SK-N-SH treated with all-trans-retinoic acid at 6 μM for 48 hours (cell line): ENCODE measurements around the gene CBARP.

Experiments
- ATAC-seq: fragments of 200-7000 bp; cut with Tn5 transposase; 3 replicates; pipeline ENCODE4 v1.9.1; 2020; ENCODE audit warnings: mild to moderate bottlenecking, moderate library complexity
- ARNTL ChIP-seq: fragments of 450-650 bp; formaldehyde crosslinking; IDR thresholded peaks from 2 replicates; pipeline ENCODE4 v1.5.0; 2020; ENCODE audit warnings: low read depth, mild to moderate bottlenecking, moderate library complexity, borderline replicate concordance
- BACH2 ChIP-seq: fragments of 250-450 bp; sonication (Bioruptor Pico); IDR thresholded peaks from 2 replicates; pipeline ENCODE4 v1.9.0; 2021; ENCODE audit warnings: mild to moderate bottlenecking, borderline replicate concordance
- CSDC2 ChIP-seq: fragments of 250-450 bp; sonication (Bioruptor Pico); IDR thresholded peaks from 2 replicates; pipeline ENCODE4 v1.5.0; 2020; ENCODE audit warnings: mild to moderate bottlenecking, moderate library complexity
- ESRRG ChIP-seq: fragments of 250-450 bp; sonication (Bioruptor Pico); IDR thresholded peaks from 2 replicates; pipeline ENCODE4 v1.6.1; 2021; ENCODE audit warnings: mild to moderate bottlenecking
- GLIS3 ChIP-seq: fragments of 250-450 bp; sonication (Bioruptor Pico); IDR thresholded peaks from 2 replicates; pipeline ENCODE4 v1.5.0; 2020; ENCODE audit warnings: mild to moderate bottlenecking, moderate library complexity
- ISL1 ChIP-seq: fragments of 250-450 bp; sonication (Bioruptor Pico); IDR thresholded peaks from 2 replicates; pipeline ENCODE4 v2.1.2; 2022; ENCODE audit warnings: mild to moderate bottlenecking, moderate library complexity
- OSR1 ChIP-seq: fragments of 250-450 bp; sonication (Bioruptor Pico); IDR thresholded peaks from 2 replicates; pipeline ENCODE4 v1.8.0; 2022; ENCODE audit warnings: moderate library complexity, mild to moderate bottlenecking, inconsistent platforms
- PPARA ChIP-seq: fragments of 250-450 bp; sonication (Bioruptor Pico); IDR thresholded peaks from 2 replicates; pipeline ENCODE4 v1.5.0; 2020; ENCODE audit warnings: mild to moderate bottlenecking, borderline replicate concordance
- RARB ChIP-seq: fragments of 250-450 bp; sonication (Bioruptor Pico); IDR thresholded peaks from 2 replicates; pipeline ENCODE4 v1.8.0; 2021; ENCODE audit warnings: mild to moderate bottlenecking, moderate library complexity
- SNAI2 ChIP-seq: fragments of 250-450 bp; sonication (Bioruptor Pico); IDR thresholded peaks from 2 replicates; pipeline ENCODE4 v1.5.0; 2020; ENCODE audit warnings: mild to moderate bottlenecking, moderate library complexity
- TCF4 ChIP-seq: fragments of 250-450 bp; sonication (Bioruptor Pico); IDR thresholded peaks from 2 replicates; pipeline ENCODE4 v1.8.0; 2021; ENCODE audit warnings: mild to moderate bottlenecking, moderate library complexity, borderline replicate concordance
- TOX ChIP-seq: fragments of 250-450 bp; sonication (Bioruptor Pico); IDR thresholded peaks from 2 replicates; pipeline ENCODE4 v1.8.0; 2021; ENCODE audit warnings: mild to moderate bottlenecking, moderate library complexity, borderline replicate concordance
- ZC3H10 ChIP-seq: fragments of 250-450 bp; sonication (Bioruptor Pico); IDR thresholded peaks from 2 replicates; pipeline ENCODE4 v1.5.1; 2021; ENCODE audit warnings: mild to moderate bottlenecking, moderate library complexity
- ZFP3 ChIP-seq: fragments of 250-450 bp; sonication (Bioruptor Pico); IDR thresholded peaks from 2 replicates; pipeline ENCODE4 v1.5.0; 2020; ENCODE audit warnings: mild to moderate bottlenecking, moderate library complexity
- ZFP30 ChIP-seq: fragments of 450-650 bp; formaldehyde crosslinking; IDR thresholded peaks from 2 replicates; pipeline ENCODE4 v1.5.0; 2022; ENCODE audit warnings: mild to moderate bottlenecking, moderate library complexity
- ZNF565 ChIP-seq: fragments of 450-650 bp; formaldehyde crosslinking; conservative IDR thresholded peaks from 2 replicates; pipeline ENCODE4 v1.5.0; 2020; ENCODE audit warnings: low read depth, mild to moderate bottlenecking, moderate library complexity
- ZNF70 ChIP-seq: fragments of 450-650 bp; formaldehyde crosslinking; IDR thresholded peaks from 2 replicates; pipeline ENCODE4 v1.5.0; 2020; ENCODE audit warnings: mild to moderate bottlenecking, moderate library complexity
- ZNF8 ChIP-seq: fragments of 450-650 bp; formaldehyde crosslinking; IDR thresholded peaks from 2 replicates; pipeline ENCODE4 v1.5.0; 2020; ENCODE audit warnings: mild to moderate bottlenecking, moderate library complexity
- TF ChIP-seq, protein P1 (sequence below): fragments of 250-450 bp; sonication (Bioruptor Pico); IDR thresholded peaks from 2 replicates; pipeline ENCODE4 v1.5.0; 2020; ENCODE audit warnings: mild to moderate bottlenecking, moderate library complexity
- TF ChIP-seq, protein P2 (sequence below): fragments of 250-450 bp; sonication (Bioruptor Pico); IDR thresholded peaks from 2 replicates; pipeline ENCODE4 v1.5.1; 2020; ENCODE audit warnings: low read depth, mild to moderate bottlenecking, moderate library complexity
- TF ChIP-seq, protein P3 (sequence below): fragments of 250-450 bp; sonication (Bioruptor Pico); IDR thresholded peaks from 2 replicates; pipeline ENCODE4 v1.8.0; 2021; ENCODE audit warnings: low read depth, mild to moderate bottlenecking, moderate library complexity, borderline replicate concordance
- TF ChIP-seq, protein P4 (sequence below): fragments of 250-450 bp; sonication (Bioruptor Pico); IDR thresholded peaks from 2 replicates; pipeline ENCODE4 v1.5.1; 2021; ENCODE audit warnings: mild to moderate bottlenecking, moderate library complexity
- TF ChIP-seq, protein P5 (sequence below): fragments of 250-450 bp; sonication (Bioruptor Pico); IDR thresholded peaks from 2 replicates; pipeline ENCODE4 v1.8.0; 2020; ENCODE audit warnings: mild to moderate bottlenecking, moderate library complexity, borderline replicate concordance

CBARP gene

DNA sequence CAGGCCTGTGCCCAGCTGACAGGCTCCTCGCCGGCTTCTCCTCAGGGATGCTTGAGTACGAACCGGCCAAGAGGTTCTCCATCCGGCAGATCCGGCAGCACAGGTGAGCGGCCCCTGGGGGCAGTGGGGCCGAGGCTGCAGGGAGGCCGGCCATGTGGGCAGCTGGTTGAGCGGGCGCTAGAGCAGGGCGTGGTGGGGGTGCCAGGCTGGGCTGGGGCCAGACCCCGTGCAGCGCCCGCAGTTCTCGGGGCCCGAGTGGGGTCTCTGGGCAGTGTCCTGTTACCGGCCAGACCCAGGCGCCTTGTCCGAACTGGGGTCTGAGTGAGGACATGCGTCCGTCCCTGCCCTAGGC is 15.9 kb downstream of the CBARP start:
- ATAC-seq = no peak

DNA sequence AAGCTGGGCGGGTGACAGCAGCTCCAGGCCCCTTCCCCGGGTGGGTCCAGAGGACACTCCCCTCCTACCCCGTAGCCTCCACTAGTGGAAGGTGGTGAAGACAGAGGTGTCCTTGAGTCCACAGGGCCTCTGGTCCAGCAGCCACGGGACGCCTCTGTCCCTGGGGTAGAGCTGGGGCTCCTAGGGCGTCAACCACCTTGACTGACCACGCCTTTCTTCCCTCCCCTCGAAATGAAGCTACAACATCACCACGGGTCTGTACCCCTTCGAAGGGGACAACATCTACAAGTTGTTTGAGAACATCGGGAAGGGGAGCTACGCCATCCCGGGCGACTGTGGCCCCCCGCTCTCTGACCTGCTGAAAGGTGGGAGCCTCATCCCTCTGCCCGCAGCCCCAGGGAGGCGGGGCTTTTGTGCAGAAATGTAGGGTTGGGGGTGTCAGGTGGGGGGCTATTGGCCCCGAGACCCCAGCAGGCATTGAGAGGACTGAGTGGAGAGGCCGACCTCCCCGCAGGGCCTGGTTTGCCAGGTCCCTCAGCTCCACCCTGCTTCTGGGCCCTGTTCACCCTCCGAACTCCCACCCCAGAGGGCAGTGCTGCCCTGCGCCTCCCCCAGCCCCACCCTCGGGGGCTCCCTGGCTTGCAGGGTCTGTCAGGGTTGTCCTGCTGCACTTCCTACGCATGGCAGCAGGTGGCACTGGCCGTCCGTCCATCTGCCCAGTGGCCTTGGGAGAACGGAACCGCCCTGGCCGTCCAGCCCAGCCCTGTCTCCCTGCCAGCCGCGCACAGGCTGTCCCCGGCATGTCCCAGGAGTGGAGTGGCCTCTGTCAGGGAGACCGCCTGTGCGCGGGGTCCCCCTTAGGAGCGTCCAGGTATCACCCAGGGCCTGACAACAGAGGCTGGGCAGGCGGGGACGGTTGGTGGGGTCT is 16.6 kb downstream of the CBARP start:
- ATAC-seq = peak; percentile 53
- TF ChIP-seq ZNF565 (CRISPR knock-in tag) (no peak), TOX (CRISPR knock-in tag) (no peak), ARNTL (CRISPR knock-in tag) (no peak), ZFP30 (CRISPR knock-in tag) (no peak), TCF4 (CRISPR knock-in tag) (no peak), SNAI2 (CRISPR knock-in tag) (no peak), GLIS3 (CRISPR knock-in tag) (no peak)
- TF ChIP-seq, protein P1, sequence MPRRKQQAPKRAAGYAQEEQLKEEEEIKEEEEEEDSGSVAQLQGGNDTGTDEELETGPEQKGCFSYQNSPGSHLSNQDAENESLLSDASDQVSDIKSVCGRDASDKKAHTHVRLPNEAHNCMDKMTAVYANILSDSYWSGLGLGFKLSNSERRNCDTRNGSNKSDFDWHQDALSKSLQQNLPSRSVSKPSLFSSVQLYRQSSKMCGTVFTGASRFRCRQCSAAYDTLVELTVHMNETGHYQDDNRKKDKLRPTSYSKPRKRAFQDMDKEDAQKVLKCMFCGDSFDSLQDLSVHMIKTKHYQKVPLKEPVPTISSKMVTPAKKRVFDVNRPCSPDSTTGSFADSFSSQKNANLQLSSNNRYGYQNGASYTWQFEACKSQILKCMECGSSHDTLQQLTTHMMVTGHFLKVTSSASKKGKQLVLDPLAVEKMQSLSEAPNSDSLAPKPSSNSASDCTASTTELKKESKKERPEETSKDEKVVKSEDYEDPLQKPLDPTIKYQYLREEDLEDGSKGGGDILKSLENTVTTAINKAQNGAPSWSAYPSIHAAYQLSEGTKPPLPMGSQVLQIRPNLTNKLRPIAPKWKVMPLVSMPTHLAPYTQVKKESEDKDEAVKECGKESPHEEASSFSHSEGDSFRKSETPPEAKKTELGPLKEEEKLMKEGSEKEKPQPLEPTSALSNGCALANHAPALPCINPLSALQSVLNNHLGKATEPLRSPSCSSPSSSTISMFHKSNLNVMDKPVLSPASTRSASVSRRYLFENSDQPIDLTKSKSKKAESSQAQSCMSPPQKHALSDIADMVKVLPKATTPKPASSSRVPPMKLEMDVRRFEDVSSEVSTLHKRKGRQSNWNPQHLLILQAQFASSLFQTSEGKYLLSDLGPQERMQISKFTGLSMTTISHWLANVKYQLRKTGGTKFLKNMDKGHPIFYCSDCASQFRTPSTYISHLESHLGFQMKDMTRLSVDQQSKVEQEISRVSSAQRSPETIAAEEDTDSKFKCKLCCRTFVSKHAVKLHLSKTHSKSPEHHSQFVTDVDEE (CRISPR knock-in tag) = no peak
- TF ChIP-seq, all 23 proteins: peak for 0

More for the DNA sequence above, 15.9 kb downstream of the CBARP start:
- TF ChIP-seq ZNF70 (CRISPR knock-in tag) (no peak), ZFP3 (CRISPR knock-in tag) (no peak), SNAI2 (CRISPR knock-in tag) (no peak), CSDC2 (no peak), ZNF8 (no peak), PPARA (CRISPR knock-in tag) (no peak), BACH2 (CRISPR knock-in tag) (no peak), ISL1 (CRISPR knock-in tag) (no peak), TOX (CRISPR knock-in tag) (no peak), ZC3H10 (CRISPR knock-in tag) (no peak)
- TF ChIP-seq, protein P2, sequence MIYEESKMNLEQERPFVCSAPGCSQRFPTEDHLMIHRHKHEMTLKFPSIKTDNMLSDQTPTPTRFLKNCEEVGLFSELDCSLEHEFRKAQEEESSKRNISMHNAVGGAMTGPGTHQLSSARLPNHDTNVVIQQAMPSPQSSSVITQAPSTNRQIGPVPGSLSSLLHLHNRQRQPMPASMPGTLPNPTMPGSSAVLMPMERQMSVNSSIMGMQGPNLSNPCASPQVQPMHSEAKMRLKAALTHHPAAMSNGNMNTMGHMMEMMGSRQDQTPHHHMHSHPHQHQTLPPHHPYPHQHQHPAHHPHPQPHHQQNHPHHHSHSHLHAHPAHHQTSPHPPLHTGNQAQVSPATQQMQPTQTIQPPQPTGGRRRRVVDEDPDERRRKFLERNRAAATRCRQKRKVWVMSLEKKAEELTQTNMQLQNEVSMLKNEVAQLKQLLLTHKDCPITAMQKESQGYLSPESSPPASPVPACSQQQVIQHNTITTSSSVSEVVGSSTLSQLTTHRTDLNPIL (CRISPR knock-in tag) = no peak
- TF ChIP-seq, protein P3, sequence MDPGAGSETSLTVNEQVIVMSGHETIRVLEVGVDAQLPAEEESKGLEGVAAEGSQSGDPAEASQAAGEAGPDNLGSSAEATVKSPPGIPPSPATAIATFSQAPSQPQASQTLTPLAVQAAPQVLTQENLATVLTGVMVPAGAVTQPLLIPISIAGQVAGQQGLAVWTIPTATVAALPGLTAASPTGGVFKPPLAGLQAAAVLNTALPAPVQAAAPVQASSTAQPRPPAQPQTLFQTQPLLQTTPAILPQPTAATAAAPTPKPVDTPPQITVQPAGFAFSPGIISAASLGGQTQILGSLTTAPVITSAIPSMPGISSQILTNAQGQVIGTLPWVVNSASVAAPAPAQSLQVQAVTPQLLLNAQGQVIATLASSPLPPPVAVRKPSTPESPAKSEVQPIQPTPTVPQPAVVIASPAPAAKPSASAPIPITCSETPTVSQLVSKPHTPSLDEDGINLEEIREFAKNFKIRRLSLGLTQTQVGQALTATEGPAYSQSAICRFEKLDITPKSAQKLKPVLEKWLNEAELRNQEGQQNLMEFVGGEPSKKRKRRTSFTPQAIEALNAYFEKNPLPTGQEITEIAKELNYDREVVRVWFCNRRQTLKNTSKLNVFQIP (CRISPR knock-in tag) = no peak
- TF ChIP-seq, protein P4, sequence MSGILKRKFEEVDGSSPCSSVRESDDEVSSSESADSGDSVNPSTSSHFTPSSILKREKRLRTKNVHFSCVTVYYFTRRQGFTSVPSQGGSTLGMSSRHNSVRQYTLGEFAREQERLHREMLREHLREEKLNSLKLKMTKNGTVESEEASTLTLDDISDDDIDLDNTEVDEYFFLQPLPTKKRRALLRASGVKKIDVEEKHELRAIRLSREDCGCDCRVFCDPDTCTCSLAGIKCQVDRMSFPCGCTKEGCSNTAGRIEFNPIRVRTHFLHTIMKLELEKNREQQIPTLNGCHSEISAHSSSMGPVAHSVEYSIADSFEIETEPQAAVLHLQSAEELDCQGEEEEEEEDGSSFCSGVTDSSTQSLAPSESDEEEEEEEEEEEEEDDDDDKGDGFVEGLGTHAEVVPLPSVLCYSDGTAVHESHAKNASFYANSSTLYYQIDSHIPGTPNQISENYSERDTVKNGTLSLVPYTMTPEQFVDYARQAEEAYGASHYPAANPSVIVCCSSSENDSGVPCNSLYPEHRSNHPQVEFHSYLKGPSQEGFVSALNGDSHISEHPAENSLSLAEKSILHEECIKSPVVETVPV (CRISPR knock-in tag) = no peak
- TF ChIP-seq, protein P5, sequence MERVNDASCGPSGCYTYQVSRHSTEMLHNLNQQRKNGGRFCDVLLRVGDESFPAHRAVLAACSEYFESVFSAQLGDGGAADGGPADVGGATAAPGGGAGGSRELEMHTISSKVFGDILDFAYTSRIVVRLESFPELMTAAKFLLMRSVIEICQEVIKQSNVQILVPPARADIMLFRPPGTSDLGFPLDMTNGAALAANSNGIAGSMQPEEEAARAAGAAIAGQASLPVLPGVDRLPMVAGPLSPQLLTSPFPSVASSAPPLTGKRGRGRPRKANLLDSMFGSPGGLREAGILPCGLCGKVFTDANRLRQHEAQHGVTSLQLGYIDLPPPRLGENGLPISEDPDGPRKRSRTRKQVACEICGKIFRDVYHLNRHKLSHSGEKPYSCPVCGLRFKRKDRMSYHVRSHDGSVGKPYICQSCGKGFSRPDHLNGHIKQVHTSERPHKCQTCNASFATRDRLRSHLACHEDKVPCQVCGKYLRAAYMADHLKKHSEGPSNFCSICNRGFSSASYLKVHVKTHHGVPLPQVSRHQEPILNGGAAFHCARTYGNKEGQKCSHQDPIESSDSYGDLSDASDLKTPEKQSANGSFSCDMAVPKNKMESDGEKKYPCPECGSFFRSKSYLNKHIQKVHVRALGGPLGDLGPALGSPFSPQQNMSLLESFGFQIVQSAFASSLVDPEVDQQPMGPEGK (CRISPR knock-in tag) = no peak
- TF ChIP-seq, all 23 proteins: peak for 0

DNA sequence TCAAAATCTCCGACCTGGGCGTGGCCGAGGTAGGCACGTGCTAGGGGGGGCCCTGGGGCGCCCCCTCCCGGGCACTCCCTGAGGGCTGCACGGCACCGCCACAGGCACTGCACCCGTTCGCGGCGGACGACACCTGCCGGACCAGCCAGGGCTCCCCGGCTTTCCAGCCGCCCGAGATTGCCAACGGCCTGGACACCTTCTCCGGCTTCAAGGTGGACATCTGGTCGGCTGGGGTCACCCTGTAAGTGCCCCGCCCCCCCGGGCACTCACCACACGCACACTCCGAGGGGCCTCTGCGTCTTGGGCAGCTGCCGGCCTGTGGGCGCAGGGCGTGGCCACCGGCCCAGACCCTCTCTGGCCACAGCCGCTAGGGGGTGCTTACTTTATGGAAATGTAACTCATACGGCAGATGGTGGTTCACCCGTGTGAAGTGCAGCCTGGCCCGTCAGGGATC is 17.3 kb downstream of the CBARP start:
- no peak for ATAC-seq
- TF ChIP-seq ZNF8 (no peak), OSR1 (no peak), TOX (CRISPR knock-in tag) (no peak), ZFP30 (CRISPR knock-in tag) (no peak), RARB (no peak), ARNTL (CRISPR knock-in tag) (no peak), ESRRG (CRISPR knock-in tag) (no peak), ZNF70 (CRISPR knock-in tag) (no peak), CSDC2 (no peak), SNAI2 (CRISPR knock-in tag) (no peak), GLIS3 (CRISPR knock-in tag) (no peak), ZNF565 (CRISPR knock-in tag) (no peak)
- TF ChIP-seq, protein P5 (CRISPR knock-in tag) = no peak
